K562 (cell line): ENCODE results near the gene TXN2. TPM values are rescaled to one million over a fixed set of nuclear protein-coding genes. Genes with fewer than 3 reads are reported as not detected.

Source experiments
- BCL6 ChIP-seq: fragments of 250-450 bp; sonication (Bioruptor Pico); IDR thresholded peaks from 2 replicates; pipeline ENCODE4 v1.4.0; 2020
- BMI1 ChIP-seq: fragments of 150-350 bp; IDR thresholded peaks from 2 replicates; pipeline ENCODE4 v1.6.1; 2014; ENCODE audit warnings: low read length
- CREBBP ChIP-seq: IDR thresholded peaks from one replicate; pipeline ENCODE4 v1.6.1; 2012; ENCODE audit warnings: low read depth, mild to moderate bottlenecking, control low read depth, inconsistent platforms, low read length
- GABPB2 ChIP-seq: fragments of 250-450 bp; sonication (Bioruptor Pico); conservative IDR thresholded peaks from 2 replicates; pipeline ENCODE4 v1.5.1; 2021; ENCODE audit warnings: mild to moderate bottlenecking
- HNRNPL ChIP-seq: fragments of 200-400 bp; formaldehyde crosslinking; IDR thresholded peaks from 2 replicates; pipeline ENCODE4 v1.6.1; 2017; ENCODE audit warnings: low read depth, mild to moderate bottlenecking, low read length
- MEF2A ChIP-seq: IDR thresholded peaks from 2 replicates; pipeline ENCODE4 v1.6.1; 2011; ENCODE audit warnings: low read depth, mild to moderate bottlenecking, low read length, moderate library complexity; ENCODE audit not compliant: control insufficient read depth
- NBN ChIP-seq: fragments of 450-650 bp; IDR thresholded peaks from 2 replicates; pipeline ENCODE4 v1.6.1; 2016; ENCODE audit warnings: low read depth, mild to moderate bottlenecking
- NFRKB ChIP-seq: fragments of 450-650 bp; IDR thresholded peaks from 2 replicates; pipeline ENCODE4 v1.6.1; 2016; ENCODE audit warnings: low read depth
- PURB ChIP-seq: sonication (generic); formaldehyde crosslinking; IDR thresholded peaks from 2 replicates; pipeline ENCODE4 v1.9.0; 2021; ENCODE audit warnings: low read depth, mild to moderate bottlenecking, missing genetic modification reagents
- RFX5 ChIP-seq: IDR thresholded peaks from 2 replicates; pipeline ENCODE4 v1.6.1; 2011; ENCODE audit warnings: low read depth, mild to moderate bottlenecking, improper control_type of control experiment, low read length
- SMARCB1 ChIP-seq: IDR thresholded peaks from 2 replicates; pipeline ENCODE4 v1.6.1; 2011; ENCODE audit warnings: improper control_type of control experiment, low read depth; ENCODE audit not compliant: insufficient read length
- SRSF3 ChIP-seq: fragments of 200-400 bp; formaldehyde crosslinking; IDR thresholded peaks from 2 replicates; pipeline ENCODE4 v1.6.1; 2016; ENCODE audit warnings: mild to moderate bottlenecking, low read length, moderate library complexity; ENCODE audit not compliant: insufficient read depth
- STAT5A ChIP-seq: IDR thresholded peaks from 2 replicates; pipeline ENCODE4 v1.6.1; 2012; ENCODE audit warnings: low read length, inconsistent platforms, borderline replicate concordance
- ZNF239 ChIP-seq: fragments of 250-450 bp; sonication (Bioruptor Pico); IDR thresholded peaks from 2 replicates; pipeline ENCODE4 v1.4.0; 2020; ENCODE audit warnings: mild to moderate bottlenecking
- ZNF282 ChIP-seq: sonication (generic); formaldehyde crosslinking; IDR thresholded peaks from 2 replicates; pipeline ENCODE4 v1.8.1; 2023; ENCODE audit warnings: missing genetic modification reagents
- ZNF655 ChIP-seq: fragments of 250-450 bp; sonication (Bioruptor Pico); IDR thresholded peaks from 2 replicates; pipeline ENCODE4 v1.5.0; 2021
- polyA plus RNA-seq, 8 experiments: library from polyadenylated mRNA; depleted of rRNA in 4 of 8; stranded (reverse) in 5 of 8; unstranded in 3 of 8; fragments of >200 nt; fragmentation: Nextera tagmentation in 2 of 8; fragmentation: Illumina TruSeq in 1 of 8; extraction: Ambion mirVana in 2 of 8; extraction: Trizol in 1 of 8; gene quantifications; 2 replicates each; pipeline versions ENCODE4 v1.2.1 to v1.2.3, GENCODE V29; 2011 to 2014; ENCODE audit warnings: inconsistent platforms in 1 of 8, missing spikeins in 1 of 8
- total RNA-seq, 7 experiments: library from RNA; depleted of rRNA in 6 of 7; stranded (reverse); fragments of >200 nt in 6 of 7; fragmentation: Illumina TruSeq in 2 of 7; extraction: Trizol in 2 of 7; gene quantifications; 2 replicates each; pipeline versions ENCODE4 v1.2.1 to v1.2.3, GENCODE V29; 2011 to 2021; ENCODE audit warnings: low replicate concordance in 1 of 7
- TF ChIP-seq, protein P1 (sequence below): sonication (generic); formaldehyde crosslinking; IDR thresholded peaks from 2 replicates; pipeline ENCODE4 v1.8.1; 2023; ENCODE audit warnings: missing genetic modification reagents, mild to moderate bottlenecking, borderline replicate concordance

TXN2 gene
- total and polyA plus RNA-seq, 9 of the 15 experiments (the other 6 are each of a cell fraction or from before 2014, with no cell fraction given), result 48.5 to 399 (median 118) TPM

DNA sequence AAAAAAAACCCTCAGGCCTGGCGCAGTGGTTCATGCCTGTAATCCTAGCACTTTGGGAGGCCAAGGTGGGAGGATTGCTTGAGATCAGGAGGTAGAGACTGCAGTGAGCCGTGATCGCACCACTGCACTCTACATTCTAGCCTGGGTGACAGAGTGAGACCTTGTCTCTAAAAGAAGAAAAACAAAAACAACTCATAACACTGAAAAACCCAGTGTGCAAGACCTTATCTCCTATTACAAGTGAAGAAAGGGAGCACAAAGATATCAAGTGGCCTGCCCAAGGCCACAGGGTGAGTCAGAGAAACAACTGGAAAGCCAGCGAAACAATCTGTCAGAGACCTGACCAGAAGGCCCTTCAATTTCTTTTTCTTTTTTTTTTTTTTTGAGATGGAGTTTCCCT lies 2.5 kb downstream of the TXN2 start (continued):
- TF ChIP-seq CREBBP (no peak), NBN (peak; percentile 75), ZNF239 (CRISPR knock-in tag) (no peak), BCL6 (CRISPR knock-in tag) (no peak), ZNF655 (CRISPR knock-in tag) (no peak), BMI1 (no peak), SMARCB1 (no peak), NFRKB (no peak), ZNF282 (CRISPR knock-in tag) (no peak), RFX5 (no peak), PURB (CRISPR knock-in tag) (no peak), GABPB2 (CRISPR knock-in tag) (no peak), MEF2A (peak; percentile 52), SRSF3 (no peak), HNRNPL (no peak), STAT5A (peak; percentile 65; the same call in 1 of the 2 replicates)
- TF ChIP-seq, protein P1, sequence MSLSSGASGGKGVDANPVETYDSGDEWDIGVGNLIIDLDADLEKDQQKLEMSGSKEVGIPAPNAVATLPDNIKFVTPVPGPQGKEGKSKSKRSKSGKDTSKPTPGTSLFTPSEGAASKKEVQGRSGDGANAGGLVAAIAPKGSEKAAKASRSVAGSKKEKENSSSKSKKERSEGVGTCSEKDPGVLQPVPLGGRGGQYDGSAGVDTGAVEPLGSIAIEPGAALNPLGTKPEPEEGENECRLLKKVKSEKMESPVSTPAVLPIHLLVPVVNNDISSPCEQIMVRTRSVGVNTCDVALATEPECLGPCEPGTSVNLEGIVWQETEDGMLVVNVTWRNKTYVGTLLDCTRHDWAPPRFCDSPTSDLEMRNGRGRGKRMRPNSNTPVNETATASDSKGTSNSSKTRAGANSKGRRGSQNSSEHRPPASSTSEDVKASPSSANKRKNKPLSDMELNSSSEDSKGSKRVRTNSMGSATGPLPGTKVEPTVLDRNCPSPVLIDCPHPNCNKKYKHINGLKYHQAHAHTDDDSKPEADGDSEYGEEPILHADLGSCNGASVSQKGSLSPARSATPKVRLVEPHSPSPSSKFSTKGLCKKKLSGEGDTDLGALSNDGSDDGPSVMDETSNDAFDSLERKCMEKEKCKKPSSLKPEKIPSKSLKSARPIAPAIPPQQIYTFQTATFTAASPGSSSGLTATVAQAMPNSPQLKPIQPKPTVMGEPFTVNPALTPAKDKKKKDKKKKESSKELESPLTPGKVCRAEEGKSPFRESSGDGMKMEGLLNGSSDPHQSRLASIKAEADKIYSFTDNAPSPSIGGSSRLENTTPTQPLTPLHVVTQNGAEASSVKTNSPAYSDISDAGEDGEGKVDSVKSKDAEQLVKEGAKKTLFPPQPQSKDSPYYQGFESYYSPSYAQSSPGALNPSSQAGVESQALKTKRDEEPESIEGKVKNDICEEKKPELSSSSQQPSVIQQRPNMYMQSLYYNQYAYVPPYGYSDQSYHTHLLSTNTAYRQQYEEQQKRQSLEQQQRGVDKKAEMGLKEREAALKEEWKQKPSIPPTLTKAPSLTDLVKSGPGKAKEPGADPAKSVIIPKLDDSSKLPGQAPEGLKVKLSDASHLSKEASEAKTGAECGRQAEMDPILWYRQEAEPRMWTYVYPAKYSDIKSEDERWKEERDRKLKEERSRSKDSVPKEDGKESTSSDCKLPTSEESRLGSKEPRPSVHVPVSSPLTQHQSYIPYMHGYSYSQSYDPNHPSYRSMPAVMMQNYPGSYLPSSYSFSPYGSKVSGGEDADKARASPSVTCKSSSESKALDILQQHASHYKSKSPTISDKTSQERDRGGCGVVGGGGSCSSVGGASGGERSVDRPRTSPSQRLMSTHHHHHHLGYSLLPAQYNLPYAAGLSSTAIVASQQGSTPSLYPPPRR, result no peak
